ENCODE data around the gene ATF6. TPM values are rescaled to one million over a fixed set of nuclear protein-coding genes. Genes with fewer than 3 reads are reported as not detected.

The ATF6 gene
- total RNA-seq, 1 donor from 2014 or later: 31.3 TPM

DNA sequence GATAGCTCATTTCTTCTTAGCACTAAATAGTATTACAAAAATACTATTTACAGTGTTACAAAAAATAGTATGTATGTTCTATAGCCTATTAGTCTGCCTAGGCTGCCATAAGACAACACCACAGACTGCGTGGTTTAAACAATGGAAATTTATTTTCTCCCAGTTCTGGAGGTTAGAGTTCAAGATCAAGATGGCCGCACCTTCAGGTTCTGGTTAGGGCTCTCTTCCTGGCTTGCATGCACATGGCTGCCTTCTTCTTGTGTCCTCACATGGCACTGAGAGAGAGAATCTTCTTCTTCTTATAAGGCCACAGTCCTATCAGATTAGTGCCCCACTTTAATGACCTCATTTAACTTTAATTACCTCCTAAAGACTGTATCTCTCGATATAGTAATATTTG is 4.1 kb downstream of the ATF6 start:
- H3K27me3 ChIP-seq (ENCODE audit: low read depth): no peaks in the 10 kb centered on the region
- H3K4me3 ChIP-seq: no peak overlapping the region
- intact Hi-C loops (cut with DNase I): no loop called here
- ATAC-seq (no peak), DNase-seq (no peak)
- H3K4me1 ChIP-seq: peaks cover 57% of the 10 kb centered on the region
- H3K9me3 ChIP-seq: no peaks in the 10 kb centered on the region
- H3K27ac ChIP-seq: no peak overlapping the region
- TF ChIP-seq, protein P1, sequence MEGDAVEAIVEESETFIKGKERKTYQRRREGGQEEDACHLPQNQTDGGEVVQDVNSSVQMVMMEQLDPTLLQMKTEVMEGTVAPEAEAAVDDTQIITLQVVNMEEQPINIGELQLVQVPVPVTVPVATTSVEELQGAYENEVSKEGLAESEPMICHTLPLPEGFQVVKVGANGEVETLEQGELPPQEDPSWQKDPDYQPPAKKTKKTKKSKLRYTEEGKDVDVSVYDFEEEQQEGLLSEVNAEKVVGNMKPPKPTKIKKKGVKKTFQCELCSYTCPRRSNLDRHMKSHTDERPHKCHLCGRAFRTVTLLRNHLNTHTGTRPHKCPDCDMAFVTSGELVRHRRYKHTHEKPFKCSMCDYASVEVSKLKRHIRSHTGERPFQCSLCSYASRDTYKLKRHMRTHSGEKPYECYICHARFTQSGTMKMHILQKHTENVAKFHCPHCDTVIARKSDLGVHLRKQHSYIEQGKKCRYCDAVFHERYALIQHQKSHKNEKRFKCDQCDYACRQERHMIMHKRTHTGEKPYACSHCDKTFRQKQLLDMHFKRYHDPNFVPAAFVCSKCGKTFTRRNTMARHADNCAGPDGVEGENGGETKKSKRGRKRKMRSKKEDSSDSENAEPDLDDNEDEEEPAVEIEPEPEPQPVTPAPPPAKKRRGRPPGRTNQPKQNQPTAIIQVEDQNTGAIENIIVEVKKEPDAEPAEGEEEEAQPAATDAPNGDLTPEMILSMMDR (IDR thresholded peaks at IDR 0.05): no peak
- H3K36me3 ChIP-seq: no peaks in the 10 kb centered on the region

GRCh38 chr1:161771161-161771560 is 5.0 kb downstream of the ATF6 start:
- ATAC-seq: no peak
- Histone ChIP-seq H3K27ac (no peak overlapping the region), H3K36me3 (no peaks in the 10 kb centered on the region), H3K27me3 (ENCODE audit: low read depth) (no peaks in the 10 kb centered on the region), H3K9me3 (no peaks in the 10 kb centered on the region), H3K4me1 (peaks cover 57% of the 10 kb centered on the region), H3K4me3 (no peak overlapping the region)
- TF ChIP-seq, protein P1 (IDR thresholded peaks at IDR 0.05): no peak
- DNase-seq: no peak
- intact Hi-C loops (cut with DNase I): no loop called here

DNA sequence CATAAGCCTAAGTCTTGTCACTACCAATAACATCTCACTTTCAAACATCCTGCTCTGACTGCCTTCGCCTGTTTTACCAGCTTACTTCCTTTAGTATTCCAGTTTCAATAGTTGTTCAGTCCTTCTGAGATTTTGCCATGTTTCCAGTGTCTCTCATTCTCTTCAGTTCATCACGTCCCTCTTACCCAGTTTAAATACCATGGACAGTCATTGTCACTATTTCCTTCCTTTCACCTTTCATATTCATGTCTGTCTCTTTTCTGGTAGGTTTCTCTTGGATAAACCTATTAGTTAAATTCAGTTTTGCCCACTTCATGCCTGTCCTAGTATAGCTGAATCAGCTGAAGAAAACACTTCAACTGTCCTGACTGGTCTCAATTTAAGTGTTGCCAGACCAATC is 5.9 kb downstream of the ATF6 start:
- peaks cover 54% of the 10 kb centered on the region for H3K4me1 ChIP-seq

GRCh38 chr1:161772397-161772796 is 6.3 kb downstream of the ATF6 start:
- Histone ChIP-seq H3K27me3 (ENCODE audit: low read depth) (no peaks in the 10 kb centered on the region), H3K27ac (peak overlapping the region; percentile 12), H3K4me3 (no peak overlapping the region), H3K36me3 (no peaks in the 10 kb centered on the region), H3K4me1 (peaks cover 50% of the 10 kb centered on the region), H3K9me3 (no peaks in the 10 kb centered on the region)
- DNase-seq (no peak), ATAC-seq (peak; percentile 57 to 77)
- TF ChIP-seq, protein P1 (IDR thresholded peaks at IDR 0.05): no peak
- intact Hi-C loops (cut with DNase I): no loop called here

More for the DNA sequence above, 5.9 kb downstream of the ATF6 start:
- H3K9me3 ChIP-seq: no peaks in the 10 kb centered on the region
- H3K27me3 ChIP-seq (ENCODE audit: low read depth): no peaks in the 10 kb centered on the region
- no peak overlapping the region for H3K4me3 ChIP-seq
- peak overlapping the region; percentile 12 for H3K27ac ChIP-seq
- TF ChIP-seq, protein P1 (IDR thresholded peaks at IDR 0.05): no peak
- intact Hi-C loops (cut with DNase I): no loop called here
- no peaks in the 10 kb centered on the region for H3K36me3 ChIP-seq
- ATAC-seq (peak in 1 of 2 donors; percentile 32), DNase-seq (no peak)

DNA sequence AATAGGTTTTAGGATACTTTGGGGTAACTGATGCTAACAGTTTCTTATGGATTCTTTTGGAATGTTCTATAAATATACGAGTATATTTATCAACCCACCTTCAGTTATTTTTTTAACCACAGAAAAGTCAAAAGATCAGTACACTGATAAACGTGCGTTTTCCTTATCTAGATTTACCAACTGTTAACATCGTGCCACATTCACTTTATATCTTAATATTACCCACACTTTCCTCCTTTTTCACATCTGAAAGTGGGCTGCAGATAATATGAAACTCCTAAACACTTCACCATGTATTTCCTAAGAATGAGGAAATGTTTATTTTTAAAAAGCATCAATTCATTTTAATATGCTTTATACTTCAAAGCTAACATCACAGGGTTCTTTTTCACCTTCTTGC is 7.7 kb downstream of the ATF6 start:
- Histone ChIP-seq H3K36me3 (no peaks in the 10 kb centered on the region), H3K4me1 (peaks cover 36% of the 10 kb centered on the region), H3K27me3 (ENCODE audit: low read depth) (no peaks in the 10 kb centered on the region), H3K27ac (no peak overlapping the region), H3K9me3 (no peaks in the 10 kb centered on the region), H3K4me3 (no peak overlapping the region)
- DNase-seq (no peak), ATAC-seq (no peak)
- intact Hi-C loops (cut with DNase I): no loop called here
- TF ChIP-seq, protein P1 (IDR thresholded peaks at IDR 0.05): no peak

- Histone ChIP-seq H3K27me3 (ENCODE audit: low read depth) (no peaks in the 10 kb centered on the region), H3K27ac (no peak overlapping the region), H3K9me3 (no peaks in the 10 kb centered on the region), H3K36me3 (peaks cover 11% of the 10 kb centered on the region), H3K4me1 (peaks cover 11% of the 10 kb centered on the region), H3K4me3 (no peak overlapping the region)
- intact Hi-C loops (cut with DNase I): no loop called here
- DNase-seq: no peak
- TF ChIP-seq, protein P1 (IDR thresholded peaks at IDR 0.05): no peak
- ATAC-seq: no peak
Observed at GRCh38 chr1:161777261-161777660, 11.1 kb downstream of the ATF6 start.
